HG03066 (cell line): ENCODE data around the gene NDST1.

ENCODE experiments used
- ATAC-seq: cut with Tn5 transposase; IDR thresholded peaks from one replicate; pipeline ENCODE4 v1.9.1; 2021; ENCODE audit warnings: low read depth; ENCODE audit not compliant: unreplicated experiment

NDST1 gene

GRCh38 chr5:150488519-150489359 lies 19.2 kb upstream of the NDST1 start:
- ATAC-seq: no peak

- peak; percentile 77 for ATAC-seq
These were observed 18.3 kb upstream of the NDST1 start for GRCh38 chr5:150489360-150490295.

- ATAC-seq: no peak
These were observed 17.6 kb upstream of the NDST1 start for GRCh38 chr5:150490296-150490669.

- ATAC-seq: no peak
These were observed 17.2 kb upstream of the NDST1 start for GRCh38 chr5:150490754-150491153.

- no peak for ATAC-seq
These were observed 16.1 kb upstream of the NDST1 start for GRCh38 chr5:150491876-150492275.

- ATAC-seq: no peak
These were observed 15.3 kb upstream of the NDST1 start for GRCh38 chr5:150492621-150493020.

- ATAC-seq: no peak
These were observed 11.8 kb upstream of the NDST1 start for GRCh38 chr5:150496098-150496497.

GRCh38 chr5:150496534-150496933 lies 11.4 kb upstream of the NDST1 start:
- ATAC-seq: no peak

- ATAC-seq: no peak
These were observed 10.5 kb upstream of the NDST1 start for GRCh38 chr5:150497274-150497988.

GRCh38 chr5:150497989-150498317 lies 10.0 kb upstream of the NDST1 start:
- no peak for ATAC-seq

GRCh38 chr5:150498501-150498900 lies 9.4 kb upstream of the NDST1 start:
- no peak for ATAC-seq

- ATAC-seq: no peak
These were observed 9.0 kb upstream of the NDST1 start for GRCh38 chr5:150498971-150499370.

GRCh38 chr5:150499437-150499956 lies 8.4 kb upstream of the NDST1 start:
- no peak for ATAC-seq

- no peak for ATAC-seq
These were observed 7.5 kb upstream of the NDST1 start for GRCh38 chr5:150500328-150500841.

- ATAC-seq: no peak
These were observed 7.0 kb upstream of the NDST1 start for GRCh38 chr5:150500905-150501304.

- no peak for ATAC-seq
These were observed 5.8 kb upstream of the NDST1 start for GRCh38 chr5:150502106-150502505.

GRCh38 chr5:150502847-150503246 lies 5.1 kb upstream of the NDST1 start:
- no peak for ATAC-seq

GRCh38 chr5:150503386-150503785 lies 4.5 kb upstream of the NDST1 start:
- ATAC-seq: no peak

- ATAC-seq: no peak
These were observed 3.8 kb upstream of the NDST1 start for GRCh38 chr5:150503977-150504620.

- no peak for ATAC-seq
These were observed 2.9 kb upstream of the NDST1 start for GRCh38 chr5:150505041-150505511.
